H9 (cell line): ENCODE results near the gene IQCM. TPM values are rescaled to one million over a fixed set of nuclear protein-coding genes. Genes with fewer than 3 reads are reported as not detected.

Experiments used
- DNase-seq: peaks from one replicate; pipeline ENCODE4 v3.0.0-alpha.2; 2017
- H2AFZ ChIP-seq: one replicate; pipeline ENCODE4 v1.6.1; 2013; ENCODE audit warnings: mild to moderate bottlenecking, low read length, control low read depth, moderate library complexity
- H2AK5ac ChIP-seq: 2 replicates; pipeline ENCODE4 v1.6.1; 2013; ENCODE audit warnings: low read length, control low read depth, mixed read lengths; ENCODE audit not compliant: insufficient read length
- H2BK120ac ChIP-seq: one replicate; pipeline ENCODE4 v1.6.1; 2013; ENCODE audit warnings: low read depth, mild to moderate bottlenecking, low read length, control low read depth, inconsistent platforms; ENCODE audit not compliant: poor library complexity, severe bottlenecking
- H2BK12ac ChIP-seq: 2 replicates; pipeline ENCODE4 v1.6.1; 2013; ENCODE audit warnings: low read length, control low read depth, mixed read lengths, low read depth; ENCODE audit not compliant: insufficient read length
- H2BK15ac ChIP-seq: 2 replicates; pipeline ENCODE4 v1.6.1; 2013; ENCODE audit warnings: low read depth, low read length, control low read depth
- H2BK20ac ChIP-seq: one replicate; pipeline ENCODE4 v1.6.1; 2013; ENCODE audit warnings: low read depth, mild to moderate bottlenecking, low read length, control low read depth, inconsistent platforms; ENCODE audit not compliant: poor library complexity, severe bottlenecking
- H2BK5ac ChIP-seq: 2 replicates; pipeline ENCODE4 v1.6.1; 2013; ENCODE audit warnings: low read length, control low read depth, mixed read lengths; ENCODE audit not compliant: insufficient read length
- H3K14ac ChIP-seq: 2 replicates; pipeline ENCODE4 v1.6.1; 2013; ENCODE audit warnings: low read length, control low read depth; ENCODE audit not compliant: insufficient read depth
- H3K18ac ChIP-seq: 2 replicates; pipeline ENCODE4 v1.6.1; 2013; ENCODE audit warnings: low read depth, mild to moderate bottlenecking, mixed read lengths, low read length, control low read depth; ENCODE audit not compliant: insufficient read length
- H3K23ac ChIP-seq: 2 replicates; pipeline ENCODE4 v1.6.1; 2013; ENCODE audit warnings: low read length, control low read depth, mixed read lengths, low read depth; ENCODE audit not compliant: insufficient read length
- H3K23me2 ChIP-seq: 2 replicates; pipeline ENCODE4 v1.6.1; 2013; ENCODE audit warnings: low read depth, mild to moderate bottlenecking, mixed read lengths, low read length, control low read depth; ENCODE audit not compliant: insufficient read length, poor library complexity, severe bottlenecking
- H3K27ac ChIP-seq: 2 replicates; pipeline ENCODE4 v1.5.1; 2013; ENCODE audit warnings: low read length, control low read depth, mixed read lengths, low read depth; ENCODE audit not compliant: insufficient read length
- H3K27me3 ChIP-seq: 2 replicates; pipeline ENCODE4 v1.6.1; 2013; ENCODE audit warnings: low read length, control low read depth, inconsistent platforms; ENCODE audit not compliant: insufficient read depth
- H3K4ac ChIP-seq: 2 replicates; pipeline ENCODE4 v1.6.1; 2013; ENCODE audit warnings: low read depth, mild to moderate bottlenecking, control low read depth, inconsistent platforms, low read length, moderate library complexity
- H3K4me1 ChIP-seq: 2 replicates; pipeline ENCODE4 v1.6.1; 2013; ENCODE audit warnings: low read length, control low read depth, inconsistent platforms; ENCODE audit not compliant: insufficient read depth
- H3K4me2 ChIP-seq: 2 replicates; pipeline ENCODE4 v1.6.1; 2013; ENCODE audit warnings: low read length, control low read depth, mixed read lengths; ENCODE audit not compliant: insufficient read length, insufficient read depth
- H3K56ac ChIP-seq: 2 replicates; pipeline ENCODE4 v1.6.1; 2013; ENCODE audit warnings: low read depth, mild to moderate bottlenecking, mixed read lengths, low read length, control low read depth; ENCODE audit not compliant: insufficient read length
- H3K79me1 ChIP-seq: 2 replicates; pipeline ENCODE4 v1.6.1; 2013; ENCODE audit warnings: low read depth, mild to moderate bottlenecking, moderate library complexity, low read length, control low read depth, inconsistent platforms; ENCODE audit not compliant: insufficient read depth, poor library complexity, severe bottlenecking
- H3K79me2 ChIP-seq: 2 replicates; pipeline ENCODE4 v1.6.1; 2013; ENCODE audit warnings: low read length, control low read depth, inconsistent platforms; ENCODE audit not compliant: insufficient read depth
- H3K9ac ChIP-seq: 2 replicates; pipeline ENCODE4 v1.6.1; 2013; ENCODE audit warnings: low read length, control low read depth, mixed read lengths; ENCODE audit not compliant: insufficient read length; ENCODE audit errors: extremely low read depth
- H3K9me3 ChIP-seq: one replicate; pipeline ENCODE4 v1.6.1; 2013; ENCODE audit warnings: low read depth, low read length, inconsistent platforms; ENCODE audit not compliant: control insufficient read depth
- H3T11ph ChIP-seq: one replicate; pipeline ENCODE4 v1.6.1; 2013; ENCODE audit warnings: mild to moderate bottlenecking, low read length, control low read depth, inconsistent platforms
- H4K20me1 ChIP-seq: one replicate; pipeline ENCODE4 v1.6.1; 2013; ENCODE audit not compliant: control insufficient read depth, insufficient read length, insufficient read depth
- H4K5ac ChIP-seq: 2 replicates; pipeline ENCODE4 v1.6.1; 2013; ENCODE audit warnings: low read depth, mild to moderate bottlenecking, mixed read lengths, low read length, control low read depth; ENCODE audit not compliant: insufficient read length
- H4K8ac ChIP-seq: replicated peaks from 2 replicates; pipeline ENCODE4 v1.6.1; 2013; ENCODE audit warnings: low read length, control low read depth, mixed read lengths, low read depth; ENCODE audit not compliant: insufficient read length
- H4K91ac ChIP-seq: 2 replicates; pipeline ENCODE4 v1.6.1; 2013; ENCODE audit warnings: low read depth, mild to moderate bottlenecking, moderate library complexity, mixed read lengths, low read length, control low read depth; ENCODE audit not compliant: insufficient read length
- H3K27ac Mint-ChIP-seq, 3 experiments: 2 replicates in 2 of 3; 3 replicates in 1 of 3; pipeline ENCODE4 v1.8.0; 2020 to 2021; ENCODE audit warnings: mixed read lengths in 3 of 3, mild to moderate bottlenecking in 1 of 3, moderate library complexity in 1 of 3
- H3K27me3 Mint-ChIP-seq: 2 replicates; pipeline ENCODE4 v1.8.0; 2021; ENCODE audit warnings: low read depth, mild to moderate bottlenecking, moderate library complexity, mixed read lengths
- H3K36me3 Mint-ChIP-seq, 3 experiments: 2 replicates in 2 of 3; 3 replicates in 1 of 3; pipeline ENCODE4 v1.8.0; 2020 to 2021; ENCODE audit warnings: low read depth in 3 of 3, mixed read lengths in 3 of 3; ENCODE audit not compliant: insufficient read depth in 1 of 3
- H3K4me1 Mint-ChIP-seq, 2 experiments: 2 replicates each; pipeline ENCODE4 v1.8.0; 2020; ENCODE audit warnings: mixed read lengths in 2 of 2
- H3K4me3 Mint-ChIP-seq, 2 experiments: 2 replicates in 1 of 2; 3 replicates in 1 of 2; pipeline ENCODE4 v1.8.0; 2020 to 2021; ENCODE audit warnings: mild to moderate bottlenecking in 2 of 2, mixed read lengths in 2 of 2, moderate library complexity in 1 of 2
- H3K9me3 Mint-ChIP-seq, 2 experiments: 2 replicates in 1 of 2; 3 replicates in 1 of 2; pipeline ENCODE4 v1.8.0; 2020; ENCODE audit warnings: mild to moderate bottlenecking in 2 of 2, mixed read lengths in 2 of 2, moderate library complexity in 1 of 2
- CTCF ChIP-seq: fragments of 200-600 bp; sonication (generic); conservative IDR thresholded peaks from 3 replicates; pipeline ENCODE4 v1.8.0; 2021; ENCODE audit warnings: antibody characterized with exemption, mild to moderate bottlenecking
- WGBS: extraction: QIAGEN DNeasy Blood & Tissue Kit; methylation state at CpG from one replicate; pipeline ENCODE4 v1.1.7; 2013; ENCODE audit warnings: missing lambda C conversion rate, low lambda C conversion rate, mixed read lengths; ENCODE audit not compliant: insufficient read length; ENCODE audit errors: extremely low coverage; 5-methylcytosine and 5-hydroxymethylcytosine counted together
- total RNA-seq: library from RNA; stranded (reverse); gene quantifications from 2 replicates; pipeline ENCODE4 v1.2.1, GENCODE V29; 2021

Gene IQCM
- total RNA-seq, 1 experiment from 2014 or later: 0.15 TPM

GRCh38 chr4:149684516-149684915 lies 131.1 kb downstream of the IQCM start:
- no peak overlapping the region for H2AK5ac ChIP-seq
- WGBS: no CpG with 5 or more reads among the region's 2 CpGs
- H2BK15ac ChIP-seq: no peak overlapping the region
- no peak overlapping the region for H3K56ac ChIP-seq
- no peak overlapping the region for H3K23ac ChIP-seq
- H3K27me3 Mint-ChIP-seq: no peaks in the 10 kb centered on the region
- H3K4me1 Mint-ChIP-seq: no peaks in the 10 kb centered on the region
- no peaks in the 10 kb centered on the region for H4K20me1 ChIP-seq
- no peak overlapping the region for H2BK5ac ChIP-seq
- TF ChIP-seq CTCF: no peak
- H3K27me3 ChIP-seq: no peaks in the 10 kb centered on the region
- no peak overlapping the region for H2BK12ac ChIP-seq
- H3K18ac ChIP-seq: no peak overlapping the region
- H3K14ac ChIP-seq: no peak overlapping the region
- no peak overlapping the region for H4K91ac ChIP-seq
- no peak overlapping the region for H2BK20ac ChIP-seq
- H3K79me2 ChIP-seq: no peaks in the 10 kb centered on the region
- H3K36me3 Mint-ChIP-seq: no peaks in the 10 kb centered on the region; a peak in 1 of 7 replicates
- no peak overlapping the region for H4K5ac ChIP-seq
- H3K9me3 ChIP-seq: no peaks in the 10 kb centered on the region
- H3K4me2 ChIP-seq: no peak overlapping the region
- no peaks in the 10 kb centered on the region for H3K79me1 ChIP-seq
- H3K4me1 ChIP-seq: no peaks in the 10 kb centered on the region
- no peaks in the 10 kb centered on the region for H3K23me2 ChIP-seq
- no peak for DNase-seq
- no peak overlapping the region for H3K27ac Mint-ChIP-seq
- no peak overlapping the region for H3K4me3 Mint-ChIP-seq
- no peak overlapping the region for H2BK120ac ChIP-seq
- no peak overlapping the region for H2AFZ ChIP-seq
- H3K9ac ChIP-seq: no peak overlapping the region
- H3K4ac ChIP-seq: no peak overlapping the region
- H3K27ac ChIP-seq: no peak overlapping the region
- no peak overlapping the region for H4K8ac ChIP-seq
- H3T11ph ChIP-seq: no peak overlapping the region
- H3K9me3 Mint-ChIP-seq: peaks cover 0 to 4% of the 10 kb centered on the region in 2 experiments; a peak in 1 of 5 replicates
